Measurements from ENCODE around the gene CXCL16.

The CXCL16 gene

DNA sequence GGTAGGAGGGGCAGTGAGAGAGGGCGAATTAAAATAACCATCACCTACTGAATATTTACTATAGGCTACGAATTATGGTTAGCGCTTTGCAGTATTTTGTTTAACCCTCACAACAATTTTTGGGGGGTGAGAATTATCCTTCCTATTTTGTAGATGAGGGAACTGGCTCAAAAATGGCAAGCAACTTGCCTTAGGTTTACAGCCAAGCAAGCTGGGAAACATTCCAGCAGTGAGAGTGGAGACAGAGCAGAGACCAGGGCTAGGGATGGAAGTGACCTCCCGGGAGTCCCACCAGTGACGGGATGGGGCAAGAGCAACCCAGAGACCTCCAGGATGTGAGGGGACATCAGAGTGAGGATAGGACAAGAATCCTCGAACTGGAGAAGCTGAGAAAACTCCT is 46.8 kb upstream of the CXCL16 start:
- Histone ChIP-seq H3K9me3 (replicated peaks; ENCODE audit: insufficient read depth, low read length) (no peaks in the 10 kb centered on the region), H3K4me3 (ENCODE audit: low read length) (no peak overlapping the region), H3K36me3 (replicated peaks; ENCODE audit: insufficient read depth, low read length) (no peaks in the 10 kb centered on the region), H3K4me1 (ENCODE audit: low read length) (peaks cover 3% of the 10 kb centered on the region), H3F3A (ENCODE audit: insufficient read depth, low read length) (no peaks in the 10 kb centered on the region), H3K9me2 (replicated peaks; ENCODE audit: insufficient read depth, low read length) (no peaks in the 10 kb centered on the region), H2AFZ (ENCODE audit: low read length) (no peak overlapping the region), H3K4me2 (ENCODE audit: low read depth, low read length) (no peak overlapping the region), H3K27ac (ENCODE audit: low read length) (no peak overlapping the region), H3K9ac (ENCODE audit: low read length) (no peak overlapping the region), H4K20me1 (ENCODE audit: insufficient read depth, low read length) (no peaks in the 10 kb centered on the region), H3K27me3 (replicated peaks; ENCODE audit: insufficient read depth, low read length) (peaks cover 55% of the 10 kb centered on the region), H3K79me2 (ENCODE audit: low read length) (no peaks in the 10 kb centered on the region)
- TF ChIP-seq CTCF (IDR thresholded peaks at IDR 0.05; ENCODE audit: low read length) (no peak), EZH2phosphoT487 (IDR thresholded peaks at IDR 0.05; ENCODE audit: low read length) (no peak), EZH2 (optimal IDR thresholded peaks at IDR 0.05; ENCODE audit: low read depth, low read length) (no peak)
- no peak for DNase-seq

GRCh38 chr17:4786106-4786511 is 46.4 kb upstream of the CXCL16 start, which contains the start of gene VMO1:
TSS of gene VMO1 (minus strand) at chr17:4786364. CDS start at chr17:4786352, 12 bp downstream.
- Histone ChIP-seq H3K4me2 (ENCODE audit: low read depth, low read length) (no peak within 1 kb of the TSS), H3K79me2 (ENCODE audit: low read length) (no peaks in the 10 kb centered on the region), H3K27me3 (replicated peaks; ENCODE audit: insufficient read depth, low read length) (peaks cover 55% of the 10 kb centered on the region), H2AFZ (ENCODE audit: low read length) (no peak within 1 kb of the TSS), H3K9ac (ENCODE audit: low read length) (no peak within 1 kb of the TSS), H4K20me1 (ENCODE audit: insufficient read depth, low read length) (no peaks in the 10 kb centered on the region), H3K27ac (ENCODE audit: low read length) (no peak within 1 kb of the TSS), H3K4me3 (ENCODE audit: low read length) (no peak within 1 kb of the TSS), H3K4me1 (ENCODE audit: low read length) (peaks cover 3% of the 10 kb centered on the region), H3K9me2 (replicated peaks; ENCODE audit: insufficient read depth, low read length) (no peaks in the 10 kb centered on the region), H3K9me3 (replicated peaks; ENCODE audit: insufficient read depth, low read length) (no peaks in the 10 kb centered on the region), H3F3A (ENCODE audit: insufficient read depth, low read length) (no peaks in the 10 kb centered on the region), H3K36me3 (replicated peaks; ENCODE audit: insufficient read depth, low read length) (no peaks in the 10 kb centered on the region)
- no peak for TF ChIP-seq EZH2phosphoT487 (IDR thresholded peaks at IDR 0.05; ENCODE audit: low read length)
- TF ChIP-seq CTCF (IDR thresholded peaks at IDR 0.05; ENCODE audit: low read length): no peak
- TF ChIP-seq EZH2 (optimal IDR thresholded peaks at IDR 0.05; ENCODE audit: low read depth, low read length): no peak
- DNase-seq: no peak

- H2AFZ ChIP-seq (ENCODE audit: low read length): no peak overlapping the region
- H3K4me2 ChIP-seq (ENCODE audit: low read depth, low read length): no peak overlapping the region
- H3K9me2 ChIP-seq (replicated peaks; ENCODE audit: insufficient read depth, low read length): no peaks in the 10 kb centered on the region
- H3K27me3 ChIP-seq (replicated peaks; ENCODE audit: insufficient read depth, low read length): peaks cover 55% of the 10 kb centered on the region
- H3K36me3 ChIP-seq (replicated peaks; ENCODE audit: insufficient read depth, low read length): no peaks in the 10 kb centered on the region
- H3F3A ChIP-seq (ENCODE audit: insufficient read depth, low read length): no peaks in the 10 kb centered on the region
- H3K9me3 ChIP-seq (replicated peaks; ENCODE audit: insufficient read depth, low read length): no peaks in the 10 kb centered on the region
- no peaks in the 10 kb centered on the region for H4K20me1 ChIP-seq (ENCODE audit: insufficient read depth, low read length)
- no peak overlapping the region for H3K9ac ChIP-seq (ENCODE audit: low read length)
- H3K4me3 ChIP-seq (ENCODE audit: low read length): no peak overlapping the region
- TF ChIP-seq EZH2phosphoT487 (IDR thresholded peaks at IDR 0.05; ENCODE audit: low read length) (no peak), CTCF (IDR thresholded peaks at IDR 0.05; ENCODE audit: low read length) (no peak), EZH2 (optimal IDR thresholded peaks at IDR 0.05; ENCODE audit: low read depth, low read length) (no peak)
- H3K27ac ChIP-seq (ENCODE audit: low read length): no peak overlapping the region
- peaks cover under 1% of the 10 kb centered on the region for H3K4me1 ChIP-seq (ENCODE audit: low read length)
- H3K79me2 ChIP-seq (ENCODE audit: low read length): no peaks in the 10 kb centered on the region
- DNase-seq: no peak
Measured at GRCh38 chr17:4785311-4786105, 45.8 kb upstream of the CXCL16 start.
